Measurements from ENCODE around the gene PISD. TPM values are rescaled to one million over a fixed set of nuclear protein-coding genes. Genes with fewer than 3 reads are reported as not detected.

The PISD gene
- total and polyA plus RNA-seq, 2 donors from 2014 or later, result 27.3 to 64.9 TPM

DNA sequence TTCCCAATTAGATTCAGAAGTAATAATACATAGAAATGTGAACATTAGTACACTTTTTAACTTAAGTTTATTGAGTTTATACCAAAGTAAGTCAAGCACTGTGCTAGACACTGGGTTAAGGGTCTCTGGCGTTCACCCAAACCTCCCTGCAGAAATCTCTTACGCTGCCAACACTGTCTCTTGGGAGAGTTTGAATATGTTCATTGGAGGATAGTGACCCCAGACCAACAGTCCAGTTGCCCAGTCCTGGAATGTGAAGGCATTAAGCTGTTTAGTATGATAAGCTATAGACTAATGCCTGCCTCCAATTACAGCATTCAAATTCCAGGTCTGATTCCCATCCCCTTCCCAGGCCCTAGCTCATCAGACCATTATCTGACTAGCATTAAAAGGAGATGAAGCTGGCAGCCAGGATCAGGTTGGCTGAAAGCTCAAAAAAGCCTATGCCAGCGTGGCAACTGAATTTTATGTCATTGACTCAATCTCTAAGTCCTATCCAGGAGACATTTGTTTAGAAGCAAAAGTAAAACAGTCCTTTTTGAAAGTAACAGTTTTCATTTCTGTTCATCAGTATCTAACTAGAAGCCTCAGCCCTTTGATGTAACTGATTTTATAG, 87.9 kb downstream of the PISD start:
- TF ChIP-seq, protein P1, sequence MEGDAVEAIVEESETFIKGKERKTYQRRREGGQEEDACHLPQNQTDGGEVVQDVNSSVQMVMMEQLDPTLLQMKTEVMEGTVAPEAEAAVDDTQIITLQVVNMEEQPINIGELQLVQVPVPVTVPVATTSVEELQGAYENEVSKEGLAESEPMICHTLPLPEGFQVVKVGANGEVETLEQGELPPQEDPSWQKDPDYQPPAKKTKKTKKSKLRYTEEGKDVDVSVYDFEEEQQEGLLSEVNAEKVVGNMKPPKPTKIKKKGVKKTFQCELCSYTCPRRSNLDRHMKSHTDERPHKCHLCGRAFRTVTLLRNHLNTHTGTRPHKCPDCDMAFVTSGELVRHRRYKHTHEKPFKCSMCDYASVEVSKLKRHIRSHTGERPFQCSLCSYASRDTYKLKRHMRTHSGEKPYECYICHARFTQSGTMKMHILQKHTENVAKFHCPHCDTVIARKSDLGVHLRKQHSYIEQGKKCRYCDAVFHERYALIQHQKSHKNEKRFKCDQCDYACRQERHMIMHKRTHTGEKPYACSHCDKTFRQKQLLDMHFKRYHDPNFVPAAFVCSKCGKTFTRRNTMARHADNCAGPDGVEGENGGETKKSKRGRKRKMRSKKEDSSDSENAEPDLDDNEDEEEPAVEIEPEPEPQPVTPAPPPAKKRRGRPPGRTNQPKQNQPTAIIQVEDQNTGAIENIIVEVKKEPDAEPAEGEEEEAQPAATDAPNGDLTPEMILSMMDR (IDR thresholded peaks at IDR 0.05; ENCODE audit: borderline replicate concordance, extremely low read depth, insufficient read depth), result no peak
- FAIRE-seq, result no peak
- Histone ChIP-seq H3K4me1 (ENCODE audit: control insufficient read depth in 2 of 3, insufficient read depth in 2 of 3, low read depth in 1 of 3, low read length in 3 of 3) (no peaks in the 10 kb centered on the region), H3K27me3 (ENCODE audit: control insufficient read depth, insufficient read depth, low read length) (no peaks in the 10 kb centered on the region), H3K4me3 (ENCODE audit: low read length in 3 of 3) (no peak overlapping the region), H3K9me3 (ENCODE audit: control insufficient read depth in 2 of 3, insufficient read depth in 1 of 3, low read length in 3 of 3) (no peaks in the 10 kb centered on the region), H3K36me3 (ENCODE audit: control insufficient read depth in 2 of 3, insufficient read depth in 3 of 3, low read length in 3 of 3) (peaks cover 0 to 10% (median 0%) of the 10 kb centered on the region in 3 donors), H3K27ac (ENCODE audit: low read depth in 2 of 2, low read length in 2 of 2) (no peak overlapping the region), H3K9ac (ENCODE audit: low read length in 3 of 3) (no peak overlapping the region)
- peak in 1 of 5 donors; percentile 9 for DNase-seq
- intact Hi-C loops (cut with DNase I), result no loop called here

DNA sequence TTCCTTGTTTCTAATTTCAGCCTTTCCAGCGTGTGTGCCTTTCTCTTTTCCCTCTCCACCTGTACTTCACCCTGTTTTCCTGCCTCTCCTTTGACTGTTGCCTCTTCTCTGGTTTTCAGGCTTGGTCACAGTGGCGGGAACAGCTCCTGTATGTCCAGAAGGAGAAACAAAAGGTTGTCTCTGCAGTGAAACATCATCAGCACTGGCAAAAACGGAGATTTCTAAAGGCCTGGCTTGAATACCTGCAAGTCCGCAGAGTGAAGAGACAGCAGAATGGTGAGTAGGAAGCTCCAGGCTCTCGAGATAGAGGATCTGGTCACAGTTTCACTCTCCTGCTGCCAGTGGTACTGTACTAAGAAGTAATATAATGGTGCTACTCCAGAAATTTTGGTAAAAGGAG, 89.1 kb downstream of the PISD start:
- Histone ChIP-seq H3K27ac (ENCODE audit: low read depth in 2 of 2, low read length in 2 of 2) (no peak overlapping the region), H3K4me1 (ENCODE audit: control insufficient read depth in 2 of 3, insufficient read depth in 2 of 3, low read depth in 1 of 3, low read length in 3 of 3) (no peaks in the 10 kb centered on the region), H3K36me3 (ENCODE audit: control insufficient read depth in 2 of 3, insufficient read depth in 3 of 3, low read length in 3 of 3) (peaks cover 0 to 6% (median 0%) of the 10 kb centered on the region in 3 donors), H3K27me3 (ENCODE audit: control insufficient read depth, insufficient read depth, low read length) (no peaks in the 10 kb centered on the region), H3K4me3 (ENCODE audit: low read length in 3 of 3) (no peak overlapping the region), H3K9ac (ENCODE audit: low read length in 3 of 3) (no peak overlapping the region), H3K9me3 (ENCODE audit: control insufficient read depth in 2 of 3, insufficient read depth in 1 of 3, low read length in 3 of 3) (no peaks in the 10 kb centered on the region)
- intact Hi-C loops (cut with DNase I), result no loop called here
- TF ChIP-seq, protein P1 (IDR thresholded peaks at IDR 0.05; ENCODE audit: borderline replicate concordance, extremely low read depth, insufficient read depth), result no peak
- FAIRE-seq (no peak), DNase-seq (no peak)

DNA sequence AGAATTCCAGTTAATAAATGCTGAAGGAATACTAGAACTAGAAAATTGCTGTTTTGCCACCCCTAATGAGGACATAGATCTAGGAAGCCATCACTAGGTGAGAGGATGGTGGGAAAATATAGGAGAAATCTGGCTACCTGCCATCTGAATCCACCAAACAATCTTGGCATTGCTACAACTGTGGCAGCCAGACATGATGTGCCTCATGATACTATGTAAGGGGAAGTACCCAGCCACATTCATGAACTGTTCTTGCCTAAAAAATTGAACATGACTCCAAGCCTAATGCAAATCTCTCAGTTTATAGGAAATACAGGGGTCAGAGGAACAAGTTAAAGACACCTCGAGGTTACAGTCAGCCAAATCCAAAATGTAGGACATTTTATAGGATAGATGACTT, 92.9 kb downstream of the PISD start:
- TF ChIP-seq, protein P1 (IDR thresholded peaks at IDR 0.05; ENCODE audit: borderline replicate concordance, extremely low read depth, insufficient read depth), result no peak
- Histone ChIP-seq H3K27me3 (ENCODE audit: control insufficient read depth, insufficient read depth, low read length) (no peaks in the 10 kb centered on the region), H3K9me3 (ENCODE audit: control insufficient read depth in 2 of 3, insufficient read depth in 1 of 3, low read length in 3 of 3) (no peaks in the 10 kb centered on the region), H3K27ac (ENCODE audit: low read depth in 2 of 2, low read length in 2 of 2) (no peak overlapping the region), H3K9ac (ENCODE audit: low read length in 3 of 3) (no peak overlapping the region), H3K36me3 (ENCODE audit: control insufficient read depth in 2 of 3, insufficient read depth in 3 of 3, low read length in 3 of 3) (peaks cover 0 to 4% (median 0%) of the 10 kb centered on the region in 3 donors), H3K4me3 (ENCODE audit: low read length in 3 of 3) (no peak overlapping the region), H3K4me1 (ENCODE audit: control insufficient read depth in 2 of 3, insufficient read depth in 2 of 3, low read depth in 1 of 3, low read length in 3 of 3) (no peaks in the 10 kb centered on the region)
- intact Hi-C loops (cut with DNase I), result no loop called here
- FAIRE-seq (no peak), DNase-seq (no peak)

Small RNA genes within 50 kb of the gene (microRNA-seq; reads per million reads assigned to microRNA genes)
- gene MIR7109, result not detected

Other genes starting within 250 kb of the PISD start
- gene EIF4ENIF1, start 172.4 kb downstream of the PISD start, total RNA-seq, result 39.1 TPM
- gene EIF4ENIF1, start 172.4 kb downstream of the PISD start, polyA plus RNA-seq (ENCODE audit: insufficient read depth, low read depth, low replicate concordance), result 13.8 TPM
- 48.2 TPM for gene SFI1, start 165.7 kb downstream of the PISD start, total RNA-seq
- 11.4 TPM for gene SFI1, start 165.7 kb downstream of the PISD start, polyA plus RNA-seq (ENCODE audit: insufficient read depth, low read depth, low replicate concordance)
- 45.3 TPM for gene PRR14L, start 87.9 kb upstream of the PISD start, total RNA-seq
- 5.1 TPM for gene PRR14L, start 87.9 kb upstream of the PISD start, polyA plus RNA-seq (ENCODE audit: insufficient read depth, low read depth, low replicate concordance)
- gene DEPDC5, start 91.8 kb upstream of the PISD start, total RNA-seq, result 27.3 TPM
- gene DEPDC5, start 91.8 kb upstream of the PISD start, polyA plus RNA-seq (ENCODE audit: insufficient read depth, low read depth, low replicate concordance), result 12.1 TPM